OCI-LY7 (cell line): ENCODE results near the gene FYN. TPM values are rescaled to one million over a fixed set of nuclear protein-coding genes. Genes with fewer than 3 reads are reported as not detected.

Source experiments
- BruUV-seq: library from RNA; stranded (reverse); fragments of 400-500 nt; replicated peaks from 2 replicates; lab custom pipeline; 2021; lab: Mats Ljungman, UMichigan
- CTCF ChIA-PET: fragments of 300-600 bp; sonication (Branson Sonifier 250); formaldehyde crosslinking; loops from one replicate; lab custom pipeline; 2022; ENCODE audit warnings: antibody characterized with exemption; ENCODE audit not compliant: unreplicated experiment; lab: Charles Lee
- POLR2A ChIA-PET: fragments of 300-600 bp; sonication (Branson Sonifier 250); formaldehyde crosslinking; loops from one replicate; lab custom pipeline; 2022; ENCODE audit warnings: antibody characterized with exemption; lab: Charles Lee
- DNase-seq: peaks from one replicate; pipeline ENCODE4 v3.0.0-alpha.2; 2015; ENCODE audit warnings: low spot score
- H2AFZ ChIP-seq: fragments of 200-600 bp; sonication (generic), shearing (Covaris generic); 2 replicates; pipeline ENCODE4 v1.6.1; 2014; ENCODE audit warnings: mild to moderate bottlenecking, antibody characterized with exemption, low read length, moderate library complexity
- H3K27ac ChIP-seq: fragments of 200-600 bp; sonication (generic); 2 replicates; pipeline ENCODE4 v1.5.1; 2014; ENCODE audit warnings: mixed run types, low read depth, mild to moderate bottlenecking, moderate library complexity, low read length, inconsistent platforms; ENCODE audit not compliant: poor library complexity, severe bottlenecking
- H3K36me3 ChIP-seq: fragments of 200-600 bp; sonication (generic); 2 replicates; pipeline ENCODE4 v1.6.1; 2014; ENCODE audit warnings: mild to moderate bottlenecking, antibody characterized with exemption, low read length, moderate library complexity, mixed read lengths; ENCODE audit not compliant: insufficient read depth
- H3K4me1 ChIP-seq: fragments of 200-600 bp; sonication (generic); 2 replicates; pipeline ENCODE4 v1.5.1; 2014; ENCODE audit warnings: mild to moderate bottlenecking, low read length; ENCODE audit not compliant: insufficient read depth, poor library complexity, severe bottlenecking
- H3K4me2 ChIP-seq: fragments of 200-600 bp; sonication (generic); 2 replicates; pipeline ENCODE4 v1.6.1; 2014; ENCODE audit warnings: mild to moderate bottlenecking, low read length
- H3K4me3 ChIP-seq: fragments of 200-600 bp; sonication (generic); 2 replicates; pipeline ENCODE4 v1.5.1; 2014; ENCODE audit warnings: mild to moderate bottlenecking, low read depth, low read length; ENCODE audit not compliant: poor library complexity, severe bottlenecking
- H3K79me2 ChIP-seq: fragments of 200-600 bp; sonication (generic); 2 replicates; pipeline ENCODE4 v1.6.1; 2016; ENCODE audit warnings: low read depth, mild to moderate bottlenecking, low read length, moderate library complexity, mixed read lengths; ENCODE audit not compliant: insufficient read depth
- H3K9me2 ChIP-seq: fragments of 200-600 bp; sonication (generic); 2 replicates; pipeline ENCODE4 v1.6.1; 2016; ENCODE audit warnings: mild to moderate bottlenecking, low read length, mixed read lengths; ENCODE audit not compliant: insufficient read depth
- H3K9me3 ChIP-seq: fragments of 200-600 bp; sonication (generic); 2 replicates; pipeline ENCODE4 v1.6.1; 2014; ENCODE audit warnings: mild to moderate bottlenecking, mixed run types, low read length, mixed read lengths
- H4K20me1 ChIP-seq: fragments of 200-600 bp; sonication (generic); 2 replicates; pipeline ENCODE4 v1.6.1; 2014; ENCODE audit warnings: mild to moderate bottlenecking, antibody characterized with exemption, low read length, moderate library complexity, mixed read lengths; ENCODE audit not compliant: insufficient read depth
- CTCF ChIP-seq: fragments of 200-600 bp; sonication (generic); conservative IDR thresholded peaks from 2 replicates; pipeline ENCODE4 v1.5.1; 2014; ENCODE audit warnings: mild to moderate bottlenecking, antibody characterized with exemption, low read length, moderate library complexity, mixed read lengths
- EZH2phosphoT487 ChIP-seq: fragments of 200-600 bp; sonication (generic); IDR thresholded peaks from 2 replicates; pipeline ENCODE4 v1.6.1; 2018; ENCODE audit warnings: low read depth, borderline replicate concordance, mild to moderate bottlenecking, mixed run types, antibody characterized with exemption, low read length, moderate library complexity, mixed read lengths
- intact Hi-C: fragments of 100-400 bp; cut with micrococcal nuclease; formaldehyde crosslinking; loops from one replicate; pipeline ENCODE4 v1.10.0; 2022; ENCODE audit not compliant: unreplicated experiment
- total RNA-seq, 2 experiments: library from RNA; depleted of rRNA in 1 of 2; stranded (reverse); fragments of >200 nt in 1 of 2; shearing (Covaris generic) in 1 of 2; gene quantifications; 2 replicates each; pipeline ENCODE4 v1.2.3, GENCODE V29; 2014 to 2022

Gene FYN
- total RNA-seq, 2 experiments from 2014 or later = 57.3 to 92.9 TPM

- Histone ChIP-seq H3K4me2 (no peak overlapping the region), H2AFZ (no peak overlapping the region), H3K36me3 (peaks cover 12% of the 10 kb centered on the region; the same call in 1 of the 2 replicates), H3K79me2 (no peaks in the 10 kb centered on the region), H3K4me1 (peaks cover 3% of the 10 kb centered on the region), H3K4me3 (no peak overlapping the region), H3K9me3 (no peaks in the 10 kb centered on the region), H3K9me2 (no peaks in the 10 kb centered on the region), H3K27ac (no peak overlapping the region), H4K20me1 (no peaks in the 10 kb centered on the region)
- TF ChIP-seq CTCF (no peak), EZH2phosphoT487 (no peak)
- ChIA-PET CTCF (no interaction called here), POLR2A (no interaction called here)
- BruUV-seq = no TSS peak
- intact Hi-C loops = no loop called here
- DNase-seq = no peak
Measured at GRCh38 chr6:111714416-111715270, 158.6 kb downstream of the FYN start.

GRCh38 chr6:111713811-111714210 is 159.4 kb downstream of the FYN start:
- H3K4me1 ChIP-seq = peaks cover 3% of the 10 kb centered on the region
- no peaks in the 10 kb centered on the region for H3K79me2 ChIP-seq
- no peaks in the 10 kb centered on the region for H4K20me1 ChIP-seq
- H3K9me2 ChIP-seq = no peaks in the 10 kb centered on the region
- H3K4me3 ChIP-seq = no peak overlapping the region
- peaks cover 11% of the 10 kb centered on the region; the same call in 1 of the 2 replicates for H3K36me3 ChIP-seq
- ChIA-PET CTCF (no interaction called here), POLR2A (no interaction called here)
- intact Hi-C loops = no loop called here
- H2AFZ ChIP-seq = no peak overlapping the region
- no peaks in the 10 kb centered on the region for H3K9me3 ChIP-seq
- no peak overlapping the region for H3K27ac ChIP-seq
- no peak for DNase-seq
- H3K4me2 ChIP-seq = no peak overlapping the region
- TF ChIP-seq CTCF (no peak), EZH2phosphoT487 (no peak)
- no TSS peak for BruUV-seq

GRCh38 chr6:111713236-111713635 is 160.0 kb downstream of the FYN start:
- H3K27ac ChIP-seq = no peak overlapping the region
- no peaks in the 10 kb centered on the region for H3K9me3 ChIP-seq
- no peak overlapping the region for H2AFZ ChIP-seq
- DNase-seq = no peak
- H3K4me3 ChIP-seq = no peak overlapping the region
- H3K9me2 ChIP-seq = no peaks in the 10 kb centered on the region
- BruUV-seq = no TSS peak
- 0 out of 2 replicates have a peak, but pooled peaks cover 6% of the 10 kb centered on the region for H3K36me3 ChIP-seq
- H3K4me2 ChIP-seq = no peak overlapping the region
- ChIA-PET POLR2A (no interaction called here), CTCF (no interaction called here)
- TF ChIP-seq CTCF = no peak
- TF ChIP-seq EZH2phosphoT487 = no peak
- H3K4me1 ChIP-seq = peaks cover 3% of the 10 kb centered on the region
- intact Hi-C loops = no loop called here
- no peaks in the 10 kb centered on the region for H3K79me2 ChIP-seq
- H4K20me1 ChIP-seq = no peaks in the 10 kb centered on the region
